Activated CD4-positive, alpha-beta T cell treated with anti-CD3 and anti-CD28 coated beads, Interleukin-2, amount 10 ng/mL, durations not matched to agents 7 days and 5 days (primary cell): ENCODE measurements around the gene COL26A1. TPM values are rescaled to one million over a fixed set of nuclear protein-coding genes. Genes with fewer than 3 reads are reported as not detected.
"Not testable (repeated sequence)": the region's sequence is repeated elsewhere in the genome, so short reads cannot be mapped to it uniquely, and the experiment has no call there.

Source experiments
- CTCF ChIA-PET: fragments of 350-600 bp; sonication (Branson Sonifier 250); formaldehyde crosslinking; loops from one replicate; lab custom pipeline; 2021; ENCODE audit warnings: antibody characterized with exemption; lab: Charles Lee
- POLR2A ChIA-PET: fragments of 350-600 bp; sonication (Branson Sonifier 250); formaldehyde crosslinking; loops from one replicate; lab custom pipeline; 2021; ENCODE audit warnings: antibody characterized with exemption; lab: Charles Lee
- DNase-seq: peaks from one replicate; pipeline ENCODE4 v3.0.0-alpha.2; 2020
- H3K27ac Mint-ChIP-seq: one replicate; pipeline ENCODE4 v1.8.0; 2021; ENCODE audit warnings: mild to moderate bottlenecking, moderate library complexity, mixed read lengths
- H3K27me3 Mint-ChIP-seq: one replicate; pipeline ENCODE4 v1.8.0; 2021; ENCODE audit warnings: mixed read lengths
- H3K36me3 Mint-ChIP-seq: one replicate; pipeline ENCODE4 v1.8.0; 2021; ENCODE audit warnings: low read depth, mixed read lengths
- H3K4me1 Mint-ChIP-seq: one replicate; pipeline ENCODE4 v1.8.0; 2021; ENCODE audit warnings: mixed read lengths
- H3K4me3 Mint-ChIP-seq: one replicate; pipeline ENCODE4 v1.8.0; 2021; ENCODE audit warnings: mild to moderate bottlenecking, moderate library complexity, mixed read lengths
- H3K9me3 Mint-ChIP-seq: one replicate; pipeline ENCODE4 v1.8.0; 2021; ENCODE audit warnings: mixed read lengths
- total RNA-seq, 2 experiments: library from RNA; stranded (reverse); gene quantifications; one replicate each; pipeline ENCODE4 v1.2.3, GENCODE V29; 2021

The COL26A1 gene
- total RNA-seq, 2 experiments from 2014 or later: not detected

DNA sequence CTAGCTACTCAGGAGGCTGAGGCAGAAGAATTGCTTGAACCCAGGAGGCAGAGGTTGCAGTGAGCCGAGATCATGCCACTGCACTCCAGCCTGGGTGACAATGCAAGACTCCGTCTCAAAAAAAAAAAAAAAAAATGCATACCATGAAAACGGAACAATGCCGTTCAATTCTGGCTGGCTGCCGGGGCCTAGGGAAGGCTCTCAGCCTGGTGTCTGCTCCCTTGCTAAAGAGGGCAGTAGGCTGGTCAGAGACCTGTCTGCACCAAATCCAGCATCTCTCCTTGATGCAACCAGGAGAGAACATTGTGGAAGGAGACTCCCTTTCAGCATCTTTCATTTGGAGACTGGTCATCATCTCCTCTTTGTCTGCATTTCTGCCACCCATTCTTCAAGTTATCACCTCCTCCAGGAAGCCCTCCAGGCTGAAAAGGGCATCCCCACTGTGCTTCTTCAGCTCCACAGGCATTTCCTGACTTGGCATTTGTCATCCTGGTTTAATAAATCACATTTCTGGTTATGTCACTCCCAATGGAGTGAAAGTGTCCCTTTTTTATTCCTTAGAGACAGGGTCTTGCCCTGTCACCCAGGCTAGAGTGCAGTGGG lies 241.8 kb downstream of the COL26A1 start:
- no peaks in the 10 kb centered on the region for H3K27me3 Mint-ChIP-seq
- CTCF ChIA-PET: interaction anchor here (0.7 kb wide), 1 partner anchor 577 kb away, joined by 3 read pairs; no protein-coding TSS in a partner anchor
- H3K4me1 Mint-ChIP-seq: no peaks in the 10 kb centered on the region
- H3K36me3 Mint-ChIP-seq: no peaks in the 10 kb centered on the region
- H3K27ac Mint-ChIP-seq: no peak overlapping the region
- POLR2A ChIA-PET: no interaction called here
- no peak for DNase-seq
- no peak overlapping the region for H3K4me3 Mint-ChIP-seq
- no peaks in the 10 kb centered on the region for H3K9me3 Mint-ChIP-seq

GRCh38 chr7:101604934-101605332 lies 242.3 kb downstream of the COL26A1 start:
- H3K36me3 Mint-ChIP-seq, H3K9me3 Mint-ChIP-seq, H3K4me1 Mint-ChIP-seq, H3K27ac Mint-ChIP-seq, DNase-seq, H3K4me3 Mint-ChIP-seq, POLR2A ChIA-PET, H3K27me3 Mint-ChIP-seq: not testable (repeated sequence)
- CTCF ChIA-PET: interaction anchor here (0.7 kb wide), 1 partner anchor 576 kb away, joined by 3 read pairs; no protein-coding TSS in a partner anchor

DNA sequence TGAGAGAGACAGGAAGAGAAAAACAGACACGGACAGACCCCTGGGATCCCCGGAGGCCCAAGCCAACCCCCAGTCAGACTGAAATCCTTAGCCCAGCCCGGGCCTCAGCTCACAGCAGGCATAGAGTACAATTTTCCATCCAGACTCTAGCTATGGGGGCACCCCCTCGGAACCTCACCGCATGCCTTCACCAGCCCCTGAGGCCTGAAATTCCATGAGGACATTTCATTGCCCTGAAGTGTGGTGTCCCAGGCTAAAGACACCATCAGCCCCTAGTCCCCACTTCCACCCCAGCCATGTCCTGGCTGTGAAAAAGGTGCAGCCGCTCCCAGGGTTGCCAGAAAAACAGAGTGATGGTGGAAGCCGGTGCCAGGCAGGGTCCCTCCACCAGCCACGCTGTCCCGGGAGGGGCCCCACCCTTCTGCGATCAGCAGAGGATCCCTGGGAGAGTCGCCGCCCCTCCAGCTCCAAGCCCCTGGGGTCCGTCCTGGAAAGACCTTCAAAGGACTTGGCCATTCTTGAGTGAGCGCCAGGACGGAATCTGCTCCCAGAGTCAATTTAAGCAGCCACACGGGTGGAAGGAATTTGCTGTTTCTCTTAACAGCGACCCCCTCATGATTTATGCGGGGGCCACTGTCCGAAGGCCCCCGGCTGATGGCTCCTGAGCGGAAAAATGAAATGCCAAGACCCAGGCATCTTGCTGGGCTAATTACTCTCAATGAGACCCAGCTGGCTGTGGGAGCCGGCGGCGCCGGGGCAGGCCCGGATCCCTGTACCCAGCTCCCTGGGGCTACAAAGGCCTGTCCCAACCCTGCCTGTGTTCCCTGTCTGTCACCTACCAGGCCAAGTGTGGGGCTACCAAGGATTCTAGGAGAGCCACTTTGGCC lies 243.2 kb downstream of the COL26A1 start:
- Mint-ChIP-seq H3K9me3 (no peaks in the 10 kb centered on the region), H3K27ac (no peak overlapping the region), H3K4me1 (no peaks in the 10 kb centered on the region), H3K27me3 (peaks cover 2% of the 10 kb centered on the region), H3K36me3 (no peaks in the 10 kb centered on the region), H3K4me3 (no peak overlapping the region)
- no peak for DNase-seq
- POLR2A ChIA-PET: no interaction called here
- CTCF ChIA-PET: no interaction called here

- DNase-seq: no peak
- Mint-ChIP-seq H3K36me3 (no peaks in the 10 kb centered on the region), H3K27ac (no peak overlapping the region), H3K9me3 (no peaks in the 10 kb centered on the region), H3K27me3 (peaks cover 2% of the 10 kb centered on the region), H3K4me1 (no peaks in the 10 kb centered on the region), H3K4me3 (no peak overlapping the region)
- ChIA-PET POLR2A (no interaction called here), CTCF (no interaction called here)
Observed at GRCh38 chr7:101606498-101606923, 243.8 kb downstream of the COL26A1 start.

Other genes starting within 250 kb of the COL26A1 start
- under 1 TPM; 0.05 to 0.27 TPM for gene SERPINE1, start 235.8 kb upstream of the COL26A1 start, total RNA-seq
- 10 to 100 TPM; 37.9 to 48.2 TPM for gene AP1S1, start 208.4 kb upstream of the COL26A1 start, total RNA-seq
- gene VGF, start 197.3 kb upstream of the COL26A1 start, total RNA-seq: under 1 TPM; 0.15 to 0.22 TPM
- gene NAT16, start 182.6 kb upstream of the COL26A1 start, total RNA-seq: not detected
- gene MOGAT3, start 161.8 kb upstream of the COL26A1 start, total RNA-seq: not detected
- gene PLOD3, start 145.3 kb upstream of the COL26A1 start, total RNA-seq: 10 to 100 TPM; 59.7 to 69.5 TPM
- 10 to 100 TPM; 61.6 to 67.4 TPM for gene ZNHIT1, start 144.7 kb upstream of the COL26A1 start, total RNA-seq
- 10 to 100 TPM; 24.2 to 24.3 TPM for gene CLDN15, start 125.1 kb upstream of the COL26A1 start, total RNA-seq
- 100 to 1,000 TPM in 1 of 2 experiments, 10 to 100 TPM in 1; 87.3 to 103 TPM for gene FIS1, start 117.8 kb upstream of the COL26A1 start, total RNA-seq
- gene IFT22, start 41.1 kb upstream of the COL26A1 start, total RNA-seq: 10 to 100 TPM in 1 of 2 experiments, 1 to 10 TPM in 1; 9.8 to 11.3 TPM